T-cell (primary cell): ENCODE data around the gene NAE1. TPM values are rescaled to one million over a fixed set of nuclear protein-coding genes. Genes with fewer than 3 reads are reported as not detected.

ENCODE experiments used
- ATAC-seq, 4 experiments: fragments of 200-7000 bp in 3 of 4; fragments of 150-1000 bp in 1 of 4; cut with Tn5 transposase; replicated peaks in 1 of 4; 1 replicate in 3 of 4; 2 replicates in 1 of 4; pipeline ENCODE4 v1.10.0; 2021; ENCODE audit warnings: moderate library complexity in 3 of 4, mild to moderate bottlenecking in 2 of 4, moderate number of reproducible peaks in 1 of 4
- CTCF ChIA-PET, 2 donors: fragments of 300-600 bp; sonication (Branson Sonifier 250); formaldehyde crosslinking; loops; one replicate each; lab custom pipeline; 2022; ENCODE audit warnings: antibody characterized with exemption in 2 of 2; lab: Charles Lee
- POLR2A ChIA-PET, 2 donors: fragments of 300-600 bp; sonication (Branson Sonifier 250); formaldehyde crosslinking; loops; one replicate each; lab custom pipeline; 2022; ENCODE audit warnings: antibody characterized with exemption in 2 of 2; lab: Charles Lee
- DNase-seq, 35 experiments: peaks; one replicate each; pipeline versions ENCODE4 v3.0.0 to v3.0.0-alpha.2; 2013 to 2023
- H3K27ac ChIP-seq: one replicate; pipeline ENCODE4 v1.5.1; 2013; ENCODE audit warnings: low read length
- H3K27me3 ChIP-seq, 2 experiments: replicated peaks in 1 of 2; 1 replicate in 1 of 2; 2 replicates in 1 of 2; pipeline versions ENCODE4 v1.6.1 to v1.7.0; 2013; ENCODE audit warnings: low read length in 1 of 2, mixed read lengths in 1 of 2; ENCODE audit not compliant: control insufficient read depth in 2 of 2, insufficient read depth in 2 of 2; ENCODE audit errors: extremely low read depth in 1 of 2
- H3K36me3 ChIP-seq, 2 donors: 1 replicate in 1 of 2; 2 replicates in 1 of 2; pipeline versions ENCODE4 v1.6.1 to v1.7.0; 2013; ENCODE audit warnings: low read length in 1 of 2; ENCODE audit not compliant: control insufficient read depth in 2 of 2, insufficient read depth in 1 of 2; ENCODE audit errors: extremely low read depth in 1 of 2
- H3K4me1 ChIP-seq, 2 experiments: 1 replicate in 1 of 2; 2 replicates in 1 of 2; pipeline versions ENCODE4 v1.6.1 to v1.7.0; 2013; ENCODE audit warnings: low read length in 2 of 2, mixed read lengths in 1 of 2; ENCODE audit not compliant: insufficient read depth in 2 of 2, control insufficient read depth in 1 of 2; ENCODE audit errors: extremely low read depth in 1 of 2
- H3K4me3 ChIP-seq, 2 donors: 1 replicate in 1 of 2; 2 replicates in 1 of 2; pipeline versions ENCODE4 v1.5.1 to v1.7.0; 2013; ENCODE audit warnings: mild to moderate bottlenecking in 2 of 2, low read length in 1 of 2, moderate library complexity in 1 of 2; ENCODE audit not compliant: control insufficient read depth in 1 of 2; ENCODE audit errors: extremely low read depth in 1 of 2
- H3K9me3 ChIP-seq: 2 replicates; pipeline ENCODE4 v1.7.0; 2013
- H3K27ac Mint-ChIP-seq, 2 donors: one replicate each; pipeline ENCODE4 v1.8.0; 2020 to 2021; ENCODE audit warnings: mild to moderate bottlenecking in 2 of 2, mixed read lengths in 2 of 2
- H3K27me3 Mint-ChIP-seq, 2 donors: one replicate each; pipeline ENCODE4 v1.8.0; 2021 to 2022; ENCODE audit warnings: mixed read lengths in 2 of 2
- H3K36me3 Mint-ChIP-seq: one replicate; pipeline ENCODE4 v1.8.0; 2021; ENCODE audit warnings: mixed read lengths
- H3K4me1 Mint-ChIP-seq, 3 donors: one replicate each; pipeline ENCODE4 v1.8.0; 2020 to 2022; ENCODE audit warnings: mixed read lengths in 3 of 3, mild to moderate bottlenecking in 1 of 3
- H3K4me3 Mint-ChIP-seq, 3 donors: one replicate each; pipeline ENCODE4 v1.8.0; 2020 to 2022; ENCODE audit warnings: mild to moderate bottlenecking in 3 of 3, mixed read lengths in 3 of 3, moderate library complexity in 3 of 3
- H3K9me3 Mint-ChIP-seq, 3 donors: one replicate each; pipeline ENCODE4 v1.8.0; 2020 to 2022; ENCODE audit warnings: mixed read lengths in 3 of 3
- WGBS: methylation state at CpG from one replicate; pipeline ENCODE4 v1.1.5; 2013; ENCODE audit warnings: missing lambda C conversion rate; ENCODE audit not compliant: insufficient coverage; 5-methylcytosine and 5-hydroxymethylcytosine counted together
- total RNA-seq, 35 experiments: library from RNA in 6 of 35; stranded (reverse) in 6 of 35; fragments of 120-200 nt in 1 of 35; gene quantifications; one replicate each; pipeline versions ENCODE4 v1.2.1 to v1.2.4 and lab custom pipeline; 2013 to 2026

Gene NAE1
- total RNA-seq, 5 donors from 2014 or later (not counting 1 experiment from before 2014, with no cell fraction given) = 67.8 to 93.2 (median 75.0) TPM

DNA sequence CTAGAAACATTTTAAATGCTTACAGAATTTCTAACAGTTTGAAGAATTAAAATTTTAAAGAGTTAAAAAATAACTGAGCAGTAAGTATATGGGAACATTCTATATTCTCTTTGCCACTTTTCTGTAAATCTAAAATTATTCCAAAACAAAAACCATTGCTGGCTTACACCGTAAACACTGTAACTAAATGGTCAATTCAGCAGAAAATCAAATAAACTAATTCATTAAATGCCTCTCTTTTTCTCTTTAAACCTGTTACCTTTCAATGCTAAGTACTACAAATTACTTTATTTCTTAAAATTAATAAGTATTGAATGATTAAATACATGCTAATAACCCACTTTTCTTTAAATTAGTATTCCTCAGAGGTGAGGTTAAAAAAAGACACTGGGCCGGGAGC, 43.3 kb downstream of the NAE1 start:
- Histone ChIP-seq H3K4me1 (no peaks in the 10 kb centered on the region), H3K27ac (no peak overlapping the region), H3K36me3 (no peaks in the 10 kb centered on the region), H3K9me3 (no peaks in the 10 kb centered on the region), H3K4me3 (no peak overlapping the region), H3K27me3 (no peaks in the 10 kb centered on the region)
- Mint-ChIP-seq H3K36me3 (no peaks in the 10 kb centered on the region), H3K4me1 (no peaks in the 10 kb centered on the region), H3K4me3 (no peak overlapping the region), H3K27me3 (no peaks in the 10 kb centered on the region), H3K9me3 (no peaks in the 10 kb centered on the region), H3K27ac (no peak overlapping the region)
- ChIA-PET POLR2A (no interaction called here), CTCF (no interaction called here)
- ATAC-seq = no peak
- DNase-seq = no peak
- no CpG with 5 or more reads among the region's 2 CpGs for WGBS

DNA sequence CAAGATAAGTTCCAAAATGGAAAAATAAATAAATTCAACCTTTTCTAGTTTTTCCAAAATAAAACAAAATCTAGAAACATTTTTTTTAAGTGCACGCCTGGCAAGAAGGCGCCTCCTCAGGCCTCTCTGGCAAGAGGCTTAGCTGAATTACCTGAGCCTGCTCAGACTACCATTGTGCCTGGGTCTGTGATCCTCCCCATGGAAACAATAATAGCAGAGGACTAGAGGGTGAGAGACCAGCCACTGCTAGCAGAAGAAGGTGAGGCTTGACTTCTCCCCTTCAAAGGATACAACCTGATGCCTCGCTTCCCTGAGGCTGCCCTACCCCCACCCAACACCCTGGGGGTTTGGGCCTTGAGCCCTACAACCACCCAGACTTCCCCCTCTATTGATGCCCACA, 44.2 kb downstream of the NAE1 start:
- H3K9me3 ChIP-seq = no peaks in the 10 kb centered on the region
- Mint-ChIP-seq H3K4me1 (no peaks in the 10 kb centered on the region), H3K4me3 (no peak overlapping the region), H3K27ac (no peak overlapping the region), H3K27me3 (no peaks in the 10 kb centered on the region), H3K9me3 (no peaks in the 10 kb centered on the region), H3K36me3 (no peaks in the 10 kb centered on the region)
- H3K27me3 ChIP-seq = no peaks in the 10 kb centered on the region
- no peaks in the 10 kb centered on the region for H3K36me3 ChIP-seq
- DNase-seq (no peak), ATAC-seq (no peak)
- WGBS = 93% methylated on average over 2 of the region's 3 CpGs
- CTCF ChIA-PET = no interaction called here
- POLR2A ChIA-PET = no interaction called here
- H3K27ac ChIP-seq = no peak overlapping the region
- no peaks in the 10 kb centered on the region for H3K4me1 ChIP-seq
- H3K4me3 ChIP-seq = no peak overlapping the region

GRCh38 chr16:66776457-66776856, 54.3 kb downstream of the NAE1 start:
- POLR2A ChIA-PET = no interaction called here
- no peaks in the 10 kb centered on the region for H3K9me3 Mint-ChIP-seq
- CTCF ChIA-PET = interaction anchor here in 1 of 2 donors (1.2 kb wide), 1 partner anchor 54 kb away, joined by 3 read pairs; the partner anchor contains the start of gene NAE1
- H3K9me3 ChIP-seq = no peaks in the 10 kb centered on the region
- no peak overlapping the region for H3K27ac ChIP-seq
- no peak for DNase-seq
- peaks cover 11% of the 10 kb centered on the region for H3K36me3 Mint-ChIP-seq
- ATAC-seq = no peak
- no peaks in the 10 kb centered on the region for H3K4me1 Mint-ChIP-seq
- H3K27me3 ChIP-seq = no peaks in the 10 kb centered on the region
- H3K27me3 Mint-ChIP-seq = no peaks in the 10 kb centered on the region
- H3K4me1 ChIP-seq = no peaks in the 10 kb centered on the region
- no peak overlapping the region for H3K4me3 ChIP-seq
- H3K4me3 Mint-ChIP-seq = no peak overlapping the region
- no peak overlapping the region for H3K27ac Mint-ChIP-seq
- H3K36me3 ChIP-seq = no peaks in the 10 kb centered on the region

DNA sequence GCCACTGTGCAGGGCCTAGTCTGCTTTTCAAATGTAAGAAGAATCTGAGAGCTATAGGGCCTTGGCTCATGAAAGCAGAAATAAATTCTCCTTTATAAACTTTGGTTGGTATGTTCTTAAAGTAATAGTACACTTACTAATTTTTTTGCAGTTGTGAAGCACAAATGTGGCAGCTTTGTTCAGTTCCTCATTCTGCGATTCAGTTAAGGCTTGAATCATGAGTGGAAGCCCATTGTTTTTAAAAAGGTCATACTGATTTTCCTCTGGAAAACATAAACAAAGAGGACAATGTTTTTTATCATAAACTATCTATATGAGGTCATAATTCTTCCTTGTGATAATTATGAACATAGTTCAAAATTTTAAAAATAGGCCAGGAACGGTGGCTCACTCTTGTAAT, 55.8 kb downstream of the NAE1 start:
- CTCF ChIA-PET = interaction anchor here in 1 of 2 donors (0.7 kb wide), 1 partner anchor 152 kb away, joined by 3 read pairs; no protein-coding TSS in a partner anchor
- POLR2A ChIA-PET = no interaction called here

GRCh38 chr16:66758086-66758485, 72.7 kb downstream of the NAE1 start:
- H3K4me1 ChIP-seq = no peaks in the 10 kb centered on the region
- DNase-seq (no peak), ATAC-seq (no peak)
- H3K27ac ChIP-seq = no peak overlapping the region
- Mint-ChIP-seq H3K36me3 (no peaks in the 10 kb centered on the region), H3K9me3 (no peaks in the 10 kb centered on the region), H3K27ac (no peak overlapping the region), H3K4me3 (no peak overlapping the region), H3K4me1 (no peaks in the 10 kb centered on the region), H3K27me3 (peaks cover 1 to 3% of the 10 kb centered on the region in 2 donors)
- CTCF ChIA-PET = no interaction called here
- no peak overlapping the region for H3K4me3 ChIP-seq
- POLR2A ChIA-PET = no interaction called here
- no peaks in the 10 kb centered on the region for H3K9me3 ChIP-seq
- peaks cover 0 to 4% of the 10 kb centered on the region in 2 experiments for H3K27me3 ChIP-seq
- H3K36me3 ChIP-seq = no peaks in the 10 kb centered on the region

More for the DNA sequence above, 55.8 kb downstream of the NAE1 start:
- Histone ChIP-seq H3K9me3 (no peaks in the 10 kb centered on the region), H3K36me3 (no peaks in the 10 kb centered on the region), H3K4me1 (no peaks in the 10 kb centered on the region), H3K27me3 (no peaks in the 10 kb centered on the region), H3K4me3 (no peak overlapping the region), H3K27ac (no peak overlapping the region)
- no peak overlapping the region for H3K4me3 Mint-ChIP-seq
- no peak overlapping the region for H3K27ac Mint-ChIP-seq
- no peaks in the 10 kb centered on the region for H3K27me3 Mint-ChIP-seq
- ATAC-seq = no peak
- peaks cover 11% of the 10 kb centered on the region for H3K36me3 Mint-ChIP-seq
- no peaks in the 10 kb centered on the region for H3K9me3 Mint-ChIP-seq
- H3K4me1 Mint-ChIP-seq = no peaks in the 10 kb centered on the region
- no CpG with 5 or more reads among the region's 2 CpGs for WGBS
- no peak for DNase-seq

- POLR2A ChIA-PET = no interaction called here
- H3K4me1 Mint-ChIP-seq = peaks cover 17 to 18% (median 17%) of the 10 kb centered on the region in 3 donors
Measured at GRCh38 chr16:66754819-66755218, 76.0 kb downstream of the NAE1 start.

More at GRCh38 chr16:66754819-66755218, 76.0 kb downstream of the NAE1 start:
- no peaks in the 10 kb centered on the region for H3K36me3 ChIP-seq
- H3K4me1 ChIP-seq = peaks cover 12 to 18% of the 10 kb centered on the region in 2 experiments
- no peak overlapping the region for H3K4me3 ChIP-seq
- H3K27me3 ChIP-seq = peaks cover 0 to 6% of the 10 kb centered on the region in 2 experiments
- no peaks in the 10 kb centered on the region for H3K9me3 ChIP-seq
- ATAC-seq (no peak), DNase-seq (no peak)
- Mint-ChIP-seq H3K36me3 (no peaks in the 10 kb centered on the region), H3K4me3 (no peak overlapping the region), H3K9me3 (no peaks in the 10 kb centered on the region), H3K27me3 (peaks cover 3 to 14% of the 10 kb centered on the region in 2 donors), H3K27ac (no peak overlapping the region)
- no peak overlapping the region for H3K27ac ChIP-seq
- CTCF ChIA-PET = interaction anchor here in 1 of 2 donors (0.7 kb wide), 1 partner anchor 191 kb away, joined by 3 read pairs; no protein-coding TSS in a partner anchor
- WGBS = no CpG with 5 or more reads among the region's 3 CpGs
